ENCODE data around the gene ZYX.

ZYX gene

GRCh38 chr7:143380646-143381426 is at the start of gene ZYX:
TSS of gene ZYX (plus strand) at chr7:143381345. CDS start at chr7:143381572, 227 bp downstream.
- DNase-seq = peak; percentile 68

- DNase-seq = no peak
Measured at GRCh38 chr7:143334244-143334643, 46.9 kb upstream of the ZYX start.

- no peak for DNase-seq
Measured at GRCh38 chr7:143337216-143337615, 43.9 kb upstream of the ZYX start.

GRCh38 chr7:143341842-143342241 is 39.3 kb upstream of the ZYX start:
- no peak for DNase-seq

GRCh38 chr7:143343596-143343995 is 37.5 kb upstream of the ZYX start:
- no peak for DNase-seq

- DNase-seq = peak; percentile 27
Measured at GRCh38 chr7:143345428-143345900, 35.7 kb upstream of the ZYX start.

GRCh38 chr7:143346018-143346417 is 35.1 kb upstream of the ZYX start:
- DNase-seq = no peak

- DNase-seq = no peak
Measured at GRCh38 chr7:143347950-143348349, 33.2 kb upstream of the ZYX start.

- no peak for DNase-seq
Measured at GRCh38 chr7:143351060-143351459, 30.1 kb upstream of the ZYX start.

GRCh38 chr7:143351574-143351973 is 29.6 kb upstream of the ZYX start:
- no peak for DNase-seq

- DNase-seq = no peak
Measured at GRCh38 chr7:143352531-143353002, 28.6 kb upstream of the ZYX start.

GRCh38 chr7:143354376-143354775 is 26.8 kb upstream of the ZYX start:
- DNase-seq = no peak

GRCh38 chr7:143354965-143355364 is 26.2 kb upstream of the ZYX start:
- DNase-seq = no peak

GRCh38 chr7:143355450-143356385 is 25.4 kb upstream of the ZYX start:
- DNase-seq = no peak

GRCh38 chr7:143356414-143357050 is 24.6 kb upstream of the ZYX start:
- no peak for DNase-seq

GRCh38 chr7:143358626-143359025 is 22.5 kb upstream of the ZYX start:
- no peak for DNase-seq

- DNase-seq = no peak
Measured at GRCh38 chr7:143359771-143360353, 21.3 kb upstream of the ZYX start.

GRCh38 chr7:143360788-143361551 is 20.2 kb upstream of the ZYX start:
- no peak for DNase-seq

GRCh38 chr7:143361552-143362130 is 19.5 kb upstream of the ZYX start:
- DNase-seq = no peak

GRCh38 chr7:143362131-143363015 is 18.8 kb upstream of the ZYX start, which contains the start of gene FAM131B:
TSS of gene FAM131B (minus strand) at chr7:143362713. CDS start at chr7:143362603, 110 bp downstream.
- no peak for DNase-seq
